Parathyroid adenoma (tissue), 2 donors: ENCODE results near the gene JMJD4.

Experiments
- H2AFZ ChIP-seq: fragments of 300-600 bp; sonication (generic); one replicate; pipeline ENCODE4 v1.7.0; 2017; ENCODE audit warnings: antibody characterized with exemption, mild to moderate bottlenecking
- H3K27ac ChIP-seq: fragments of 300-600 bp; sonication (generic); one replicate; pipeline ENCODE4 v1.7.0; 2017
- H3K27me3 ChIP-seq: fragments of 300-600 bp; sonication (generic); one replicate; pipeline ENCODE4 v1.7.0; 2017; ENCODE audit warnings: low read length; ENCODE audit not compliant: control insufficient read depth, insufficient read depth
- H3K36me3 ChIP-seq: fragments of 300-600 bp; sonication (generic); one replicate; pipeline ENCODE4 v1.7.0; 2017; ENCODE audit warnings: low read length; ENCODE audit not compliant: control insufficient read depth, insufficient read depth
- H3K4me1 ChIP-seq: fragments of 300-600 bp; sonication (generic); one replicate; pipeline ENCODE4 v1.7.0; 2017; ENCODE audit warnings: control low read depth
- H3K4me2 ChIP-seq: fragments of 300-600 bp; sonication (generic); one replicate; pipeline ENCODE4 v1.7.0; 2017; ENCODE audit warnings: low read length
- H3K4me3 ChIP-seq: fragments of 300-600 bp; sonication (generic); one replicate; pipeline ENCODE4 v1.7.0; 2017; ENCODE audit warnings: low read depth, low read length
- H3K79me2 ChIP-seq: fragments of 300-600 bp; sonication (generic); one replicate; pipeline ENCODE4 v1.7.0; 2017; ENCODE audit warnings: control low read depth
- H3K9ac ChIP-seq: fragments of 300-600 bp; sonication (generic); one replicate; pipeline ENCODE4 v1.7.0; 2017; ENCODE audit warnings: mild to moderate bottlenecking
- H3K9me3 ChIP-seq: fragments of 300-600 bp; sonication (generic); one replicate; pipeline ENCODE4 v1.7.0; 2017; ENCODE audit warnings: low read length; ENCODE audit not compliant: control insufficient read depth
- TF ChIP-seq, protein P1 (sequence below): fragments of 300-600 bp; sonication (generic); IDR thresholded peaks from one replicate; pipeline ENCODE4 v1.7.0; 2017; ENCODE audit warnings: antibody characterized with exemption, mild to moderate bottlenecking
- donor health status: primary hyperparathyroidism.

Gene JMJD4

DNA sequence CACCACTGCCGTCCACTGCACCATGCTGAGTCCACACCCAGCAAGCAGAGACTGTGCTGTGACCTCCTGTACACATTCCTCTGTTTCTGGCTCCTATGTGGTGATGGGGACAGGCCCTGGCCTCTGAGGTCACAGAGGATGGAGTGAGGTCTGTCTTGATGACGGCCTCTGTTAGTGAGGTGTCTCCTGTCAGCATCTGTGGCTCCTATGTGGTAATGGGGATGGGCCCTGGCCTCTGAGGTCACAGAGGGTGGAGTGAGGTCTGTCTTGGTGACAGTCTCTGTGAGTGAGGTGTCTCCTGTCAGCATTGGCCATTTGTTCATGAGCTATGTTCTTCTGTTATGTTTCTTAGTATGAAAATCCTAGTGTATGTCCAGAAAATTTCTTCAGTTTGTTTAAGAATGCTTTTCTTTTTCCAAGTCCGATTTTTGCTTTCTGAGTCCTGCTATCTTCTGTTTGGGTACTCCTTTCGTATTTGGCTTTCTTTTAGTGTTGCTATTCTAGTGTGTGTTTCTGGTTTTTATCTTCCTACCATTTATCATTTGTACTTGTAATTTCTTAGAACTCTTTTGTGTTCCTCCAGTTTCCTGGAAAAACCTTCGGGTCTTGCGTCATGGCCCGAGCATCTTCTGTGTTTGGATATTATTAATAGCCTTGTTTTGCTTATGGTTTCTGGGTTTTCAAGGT, 13.5 kb upstream of the JMJD4 start:
- Histone ChIP-seq H3K27ac (no peak overlapping the region), H3K79me2 (peaks cover 20% of the 10 kb centered on the region), H3K27me3 (no peaks in the 10 kb centered on the region), H3K4me3 (no peak overlapping the region), H3K4me1 (no peaks in the 10 kb centered on the region), H2AFZ (no peak overlapping the region), H3K36me3 (no peaks in the 10 kb centered on the region), H3K9me3 (no peaks in the 10 kb centered on the region), H3K4me2 (no peak overlapping the region), H3K9ac (no peak overlapping the region)
- TF ChIP-seq, protein P1, sequence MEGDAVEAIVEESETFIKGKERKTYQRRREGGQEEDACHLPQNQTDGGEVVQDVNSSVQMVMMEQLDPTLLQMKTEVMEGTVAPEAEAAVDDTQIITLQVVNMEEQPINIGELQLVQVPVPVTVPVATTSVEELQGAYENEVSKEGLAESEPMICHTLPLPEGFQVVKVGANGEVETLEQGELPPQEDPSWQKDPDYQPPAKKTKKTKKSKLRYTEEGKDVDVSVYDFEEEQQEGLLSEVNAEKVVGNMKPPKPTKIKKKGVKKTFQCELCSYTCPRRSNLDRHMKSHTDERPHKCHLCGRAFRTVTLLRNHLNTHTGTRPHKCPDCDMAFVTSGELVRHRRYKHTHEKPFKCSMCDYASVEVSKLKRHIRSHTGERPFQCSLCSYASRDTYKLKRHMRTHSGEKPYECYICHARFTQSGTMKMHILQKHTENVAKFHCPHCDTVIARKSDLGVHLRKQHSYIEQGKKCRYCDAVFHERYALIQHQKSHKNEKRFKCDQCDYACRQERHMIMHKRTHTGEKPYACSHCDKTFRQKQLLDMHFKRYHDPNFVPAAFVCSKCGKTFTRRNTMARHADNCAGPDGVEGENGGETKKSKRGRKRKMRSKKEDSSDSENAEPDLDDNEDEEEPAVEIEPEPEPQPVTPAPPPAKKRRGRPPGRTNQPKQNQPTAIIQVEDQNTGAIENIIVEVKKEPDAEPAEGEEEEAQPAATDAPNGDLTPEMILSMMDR = no peak

DNA sequence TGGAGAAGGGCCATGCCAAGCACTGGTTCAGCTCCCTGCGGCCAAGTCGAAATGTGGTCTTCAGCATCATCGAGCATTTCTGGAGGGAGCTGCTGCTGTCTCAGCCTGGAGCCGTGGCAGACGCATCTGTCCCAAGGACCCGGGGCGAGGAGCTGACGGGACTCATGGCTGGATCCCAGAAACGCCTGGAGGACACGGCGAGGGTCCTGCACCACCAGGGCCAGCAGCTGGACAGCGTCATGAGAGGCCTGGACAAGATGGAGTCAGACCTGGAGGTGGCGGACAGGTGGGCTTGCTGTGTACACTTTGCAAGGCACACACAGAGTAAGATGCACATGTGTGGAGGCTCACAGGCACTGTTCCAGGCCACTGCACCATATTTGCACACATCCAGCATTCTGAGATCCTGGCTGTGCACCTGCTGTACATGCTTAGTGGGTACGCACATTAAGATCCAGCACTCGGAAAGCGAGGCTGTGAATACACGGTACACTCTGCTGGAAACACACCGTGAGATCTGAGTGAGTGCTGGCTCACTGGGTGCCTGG, 12.9 kb upstream of the JMJD4 start:
- Histone ChIP-seq H3K27ac (no peak overlapping the region), H3K4me2 (no peak overlapping the region), H3K36me3 (no peaks in the 10 kb centered on the region), H3K9ac (no peak overlapping the region), H3K9me3 (no peaks in the 10 kb centered on the region), H2AFZ (no peak overlapping the region), H3K27me3 (no peaks in the 10 kb centered on the region), H3K79me2 (peaks cover 20% of the 10 kb centered on the region), H3K4me1 (no peaks in the 10 kb centered on the region), H3K4me3 (no peak overlapping the region)
- TF ChIP-seq, protein P1 = no peak

DNA sequence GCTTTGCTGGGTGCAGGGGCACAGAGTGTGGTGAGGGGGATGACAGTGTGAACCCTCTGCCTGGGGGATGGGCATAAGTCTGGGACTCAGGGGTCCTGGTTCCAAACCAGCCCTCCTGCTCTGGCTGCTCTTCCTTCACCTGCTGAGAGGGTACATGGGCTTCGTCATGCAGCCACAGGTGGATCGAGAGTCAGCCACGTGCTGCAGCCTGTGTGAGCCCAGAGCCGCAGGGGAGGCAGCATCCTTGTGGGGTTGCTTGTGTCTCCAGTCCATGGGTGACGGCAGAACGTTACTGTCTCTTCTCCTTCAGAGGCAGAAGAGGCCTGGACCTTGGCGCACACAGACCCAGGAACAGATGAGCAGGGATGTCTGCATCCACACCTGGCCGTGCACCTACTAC, 12.3 kb upstream of the JMJD4 start:
- Histone ChIP-seq H3K4me2 (no peak overlapping the region), H3K27me3 (no peaks in the 10 kb centered on the region), H3K27ac (no peak overlapping the region), H3K79me2 (peaks cover 18% of the 10 kb centered on the region), H2AFZ (no peak overlapping the region), H3K9ac (no peak overlapping the region), H3K36me3 (no peaks in the 10 kb centered on the region), H3K9me3 (no peaks in the 10 kb centered on the region), H3K4me1 (no peaks in the 10 kb centered on the region), H3K4me3 (no peak overlapping the region)
- TF ChIP-seq, protein P1 = no peak

DNA sequence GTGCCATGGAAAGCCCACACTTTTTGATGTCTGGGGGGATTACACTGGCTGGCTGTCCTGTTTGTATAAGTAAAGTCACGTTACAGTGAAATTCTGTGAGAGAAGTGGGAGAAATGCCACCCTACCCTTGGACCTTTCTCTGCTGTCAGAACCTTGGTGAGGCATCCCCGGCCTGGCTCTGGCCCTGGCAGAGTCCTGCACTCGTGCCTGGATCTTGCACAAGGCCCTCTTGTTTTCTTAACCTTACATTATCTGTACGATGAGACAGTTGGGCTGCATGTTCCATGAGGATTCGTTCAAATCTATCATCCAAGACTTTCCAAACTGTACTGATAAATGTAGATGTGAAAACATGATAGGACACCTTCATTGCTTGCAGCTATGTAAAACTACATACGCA, 11.6 kb upstream of the JMJD4 start:
- H3K4me1 ChIP-seq = no peaks in the 10 kb centered on the region
- no peak overlapping the region for H2AFZ ChIP-seq
- H3K27me3 ChIP-seq = no peaks in the 10 kb centered on the region
- H3K79me2 ChIP-seq = peaks cover 21% of the 10 kb centered on the region
- H3K4me2 ChIP-seq = no peak overlapping the region
- TF ChIP-seq, protein P1 = no peak
- no peaks in the 10 kb centered on the region for H3K36me3 ChIP-seq
- H3K27ac ChIP-seq = no peak overlapping the region
- no peaks in the 10 kb centered on the region for H3K9me3 ChIP-seq
- no peak overlapping the region for H3K4me3 ChIP-seq
- no peak overlapping the region for H3K9ac ChIP-seq
